Nephron (organoid): ENCODE results near the gene GPBP1.

Experiments
- H3K27ac Mint-ChIP-seq, 3 experiments: 2 replicates each; pipeline ENCODE4 v1.8.0; 2020; ENCODE audit warnings: mixed read lengths in 3 of 3, mild to moderate bottlenecking in 2 of 3, moderate library complexity in 1 of 3
- H3K27me3 Mint-ChIP-seq: 2 replicates; pipeline ENCODE4 v1.8.0; 2021; ENCODE audit warnings: low read depth, mild to moderate bottlenecking, moderate library complexity, mixed read lengths
- H3K36me3 Mint-ChIP-seq: 2 replicates; pipeline ENCODE4 v1.8.0; 2020; ENCODE audit warnings: low read depth, mixed read lengths
- H3K4me1 Mint-ChIP-seq: 2 replicates; pipeline ENCODE4 v1.8.0; 2020; ENCODE audit warnings: mixed read lengths
- H3K4me3 Mint-ChIP-seq, 3 experiments: 2 replicates each; pipeline ENCODE4 v1.8.0; 2020; ENCODE audit warnings: mild to moderate bottlenecking in 3 of 3, mixed read lengths in 3 of 3, moderate library complexity in 2 of 3
- H3K9me3 Mint-ChIP-seq: 2 replicates; pipeline ENCODE4 v1.8.0; 2020; ENCODE audit warnings: mixed read lengths
- CTCF ChIP-seq, 3 experiments: fragments of 200-600 bp; sonication (generic); IDR thresholded peaks; one replicate each; pipeline ENCODE4 v1.5.0; 2021; ENCODE audit warnings: antibody characterized with exemption in 3 of 3; ENCODE audit not compliant: unreplicated experiment in 3 of 3

Gene GPBP1

GRCh38 chr5:57194653-57195052, 20.8 kb downstream of the GPBP1 start:
- no peak overlapping the region for H3K4me3 Mint-ChIP-seq
- H3K9me3 Mint-ChIP-seq: no peaks in the 10 kb centered on the region
- no peaks in the 10 kb centered on the region for H3K27me3 Mint-ChIP-seq
- H3K36me3 Mint-ChIP-seq: peaks cover 52% of the 10 kb centered on the region
- TF ChIP-seq CTCF (IDR thresholded peaks at IDR 0.05; ENCODE audit: unreplicated experiment in 3 of 3): no peak
- no peak overlapping the region for H3K27ac Mint-ChIP-seq
- peaks cover 4% of the 10 kb centered on the region for H3K4me1 Mint-ChIP-seq

- Mint-ChIP-seq H3K36me3 (peaks cover 52% of the 10 kb centered on the region), H3K27me3 (no peaks in the 10 kb centered on the region), H3K27ac (no peak overlapping the region), H3K4me1 (peaks cover under 1% of the 10 kb centered on the region), H3K4me3 (no peak overlapping the region), H3K9me3 (no peaks in the 10 kb centered on the region)
- no peak for TF ChIP-seq CTCF (IDR thresholded peaks at IDR 0.05; ENCODE audit: unreplicated experiment in 3 of 3)
Measured at GRCh38 chr5:57195060-57195459, 21.2 kb downstream of the GPBP1 start.

- H3K27me3 Mint-ChIP-seq: no peaks in the 10 kb centered on the region
- H3K4me3 Mint-ChIP-seq: no peak overlapping the region
- no peak overlapping the region for H3K27ac Mint-ChIP-seq
- TF ChIP-seq CTCF (IDR thresholded peaks at IDR 0.05; ENCODE audit: unreplicated experiment in 3 of 3): no peak
- peaks cover 29% of the 10 kb centered on the region for H3K36me3 Mint-ChIP-seq
- H3K9me3 Mint-ChIP-seq: no peaks in the 10 kb centered on the region
- H3K4me1 Mint-ChIP-seq: no peaks in the 10 kb centered on the region
Measured at GRCh38 chr5:57199866-57200265, 26.0 kb downstream of the GPBP1 start.

- Mint-ChIP-seq H3K4me3 (no peak overlapping the region), H3K36me3 (peaks cover 22% of the 10 kb centered on the region), H3K9me3 (no peaks in the 10 kb centered on the region), H3K27me3 (no peaks in the 10 kb centered on the region), H3K4me1 (no peaks in the 10 kb centered on the region), H3K27ac (no peak overlapping the region)
- no peak for TF ChIP-seq CTCF (IDR thresholded peaks at IDR 0.05; ENCODE audit: unreplicated experiment in 3 of 3)
Measured at GRCh38 chr5:57202811-57203210, 29.0 kb downstream of the GPBP1 start.

- no peaks in the 10 kb centered on the region for H3K27me3 Mint-ChIP-seq
- H3K27ac Mint-ChIP-seq: peak overlapping the region in 1 of 3 experiments; percentile 15
- no peak overlapping the region for H3K4me3 Mint-ChIP-seq
- H3K4me1 Mint-ChIP-seq: peaks cover 8% of the 10 kb centered on the region
- no peak for TF ChIP-seq CTCF (IDR thresholded peaks at IDR 0.05; ENCODE audit: unreplicated experiment in 3 of 3)
- H3K9me3 Mint-ChIP-seq: no peaks in the 10 kb centered on the region
- peaks cover 33% of the 10 kb centered on the region for H3K36me3 Mint-ChIP-seq
Measured at GRCh38 chr5:57207007-57207653, 33.3 kb downstream of the GPBP1 start.

GRCh38 chr5:57207681-57208080, 33.8 kb downstream of the GPBP1 start:
- no peak for TF ChIP-seq CTCF (IDR thresholded peaks at IDR 0.05; ENCODE audit: unreplicated experiment in 3 of 3)
- H3K27ac Mint-ChIP-seq: peak overlapping the region in 1 of 3 experiments; percentile 15
- peaks cover 8% of the 10 kb centered on the region for H3K4me1 Mint-ChIP-seq
- H3K9me3 Mint-ChIP-seq: no peaks in the 10 kb centered on the region
- H3K36me3 Mint-ChIP-seq: peaks cover 33% of the 10 kb centered on the region
- H3K4me3 Mint-ChIP-seq: no peak overlapping the region
- H3K27me3 Mint-ChIP-seq: no peaks in the 10 kb centered on the region
